Stimulated activated CD8-positive, alpha-beta memory T cell treated with anti-CD3 and anti-CD28 coated beads, Interleukin-15, amount 100 ng/mL, for 48 hours (primary cell): ENCODE measurements around the gene MRPS12.

Source experiments
- DNase-seq, 2 donors: peaks; one replicate each; pipeline ENCODE4 v3.0.0-alpha.2; 2020; ENCODE audit warnings: low read depth in 2 of 2

The MRPS12 gene

DNA sequence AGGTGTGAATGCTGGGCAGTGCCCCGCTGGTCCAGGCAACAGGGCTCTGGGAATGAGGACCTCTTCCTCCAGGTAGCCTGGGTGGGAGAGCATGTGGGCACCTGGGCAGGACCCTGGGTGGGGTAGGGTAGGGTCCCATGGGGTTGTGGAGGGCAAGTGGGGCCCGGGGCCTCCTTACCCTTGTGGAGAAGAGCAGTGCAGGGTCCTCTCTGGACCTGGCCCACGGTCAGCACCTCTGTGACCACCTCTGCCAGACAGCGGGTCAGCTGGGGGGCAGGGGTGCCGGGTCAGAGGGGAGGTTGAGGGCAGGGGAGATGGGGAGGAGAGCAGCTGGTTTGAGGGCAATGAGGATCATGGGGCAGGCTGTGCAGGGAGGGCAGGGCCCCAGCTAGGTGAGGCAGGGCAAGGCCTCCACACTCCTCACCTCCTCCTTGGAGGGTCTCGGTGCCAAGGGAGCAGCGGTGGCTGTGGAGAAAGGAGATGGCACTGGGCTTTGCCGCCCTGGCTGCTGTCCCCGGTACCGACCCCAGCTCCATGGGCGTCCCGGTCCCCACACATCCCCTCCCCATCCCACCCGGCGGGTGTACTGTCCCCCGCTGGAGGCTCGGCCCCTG is 19.2 kb upstream of the MRPS12 start:
- DNase-seq, result no peak

- DNase-seq, result no peak
Observed at GRCh38 chr19:38912600-38913514, 17.9 kb upstream of the MRPS12 start.

DNA sequence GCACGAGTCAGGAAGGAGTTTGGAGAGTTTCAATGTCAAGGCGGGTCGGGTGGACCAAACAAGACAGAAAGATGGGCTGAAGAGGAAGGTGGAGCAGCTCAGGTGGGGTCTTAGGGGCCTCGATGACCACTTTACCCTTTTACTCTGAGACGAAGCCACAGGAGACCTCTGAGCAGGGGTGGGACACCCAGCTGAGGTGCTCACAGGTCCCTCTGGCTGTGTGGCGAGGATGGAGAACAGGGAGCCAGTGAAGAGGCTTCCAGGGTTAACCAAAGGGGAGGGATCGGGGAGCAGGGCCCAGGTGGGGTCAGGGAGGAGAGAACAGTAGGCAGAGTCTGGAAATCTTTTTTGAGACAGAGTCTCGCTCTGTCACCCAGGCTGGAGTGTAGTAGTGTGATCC is 16.8 kb upstream of the MRPS12 start:
- no peak for DNase-seq

GRCh38 chr19:38915329-38916321 is 15.1 kb upstream of the MRPS12 start:
- no peak for DNase-seq

- no peak for DNase-seq
Observed at GRCh38 chr19:38917516-38917915, 13.2 kb upstream of the MRPS12 start.

DNA sequence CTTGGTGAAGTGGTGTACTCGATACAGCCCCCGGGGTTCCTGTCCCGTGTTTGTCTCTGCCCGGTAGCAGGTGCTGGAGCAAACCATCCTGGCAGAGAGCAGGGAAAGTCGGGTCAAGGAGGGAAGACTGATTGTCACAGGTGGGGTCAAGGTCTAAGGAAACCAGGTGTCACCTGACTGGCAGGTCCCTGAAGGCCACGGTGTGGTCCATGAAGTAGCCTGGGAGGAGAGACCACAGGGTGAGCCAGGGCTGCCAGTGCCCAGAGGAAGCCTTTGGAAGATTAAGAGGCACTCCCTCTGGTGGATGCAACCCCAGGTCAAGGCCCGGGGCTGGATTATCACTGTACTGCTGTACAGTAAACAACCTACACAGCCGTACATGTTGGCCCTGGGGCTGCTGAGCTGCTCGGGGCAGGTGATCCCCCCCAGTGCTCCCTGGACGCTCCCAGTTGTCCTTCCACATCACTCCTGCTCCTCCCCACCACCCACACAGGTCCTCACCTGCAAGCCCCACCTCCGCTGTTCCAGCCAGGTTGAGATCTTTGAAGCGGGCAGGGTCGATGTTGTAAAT is 12.7 kb upstream of the MRPS12 start:
- no peak for DNase-seq

DNA sequence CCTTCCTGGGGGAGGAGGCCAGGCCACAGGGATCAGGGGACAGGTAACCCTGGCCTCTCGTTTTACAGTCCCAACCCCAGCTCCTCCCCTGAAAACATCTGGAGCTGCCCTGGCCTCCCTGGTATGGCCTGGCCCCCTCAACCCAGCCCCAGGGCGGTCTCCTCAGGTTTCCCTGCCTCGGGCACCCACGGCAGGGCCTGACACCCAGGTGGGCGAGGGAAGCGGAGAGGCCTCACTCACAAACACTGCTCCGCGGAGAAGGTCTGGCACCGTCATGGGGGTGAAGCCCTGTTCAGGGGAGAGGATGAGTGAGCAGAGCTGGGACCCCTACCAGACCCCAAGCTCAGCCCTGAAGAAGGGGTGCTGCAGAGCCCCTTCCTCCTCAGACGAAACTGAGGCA is 12.2 kb upstream of the MRPS12 start:
- DNase-seq, result no peak

GRCh38 chr19:38919837-38920601 is 10.7 kb upstream of the MRPS12 start:
- no peak for DNase-seq

DNA sequence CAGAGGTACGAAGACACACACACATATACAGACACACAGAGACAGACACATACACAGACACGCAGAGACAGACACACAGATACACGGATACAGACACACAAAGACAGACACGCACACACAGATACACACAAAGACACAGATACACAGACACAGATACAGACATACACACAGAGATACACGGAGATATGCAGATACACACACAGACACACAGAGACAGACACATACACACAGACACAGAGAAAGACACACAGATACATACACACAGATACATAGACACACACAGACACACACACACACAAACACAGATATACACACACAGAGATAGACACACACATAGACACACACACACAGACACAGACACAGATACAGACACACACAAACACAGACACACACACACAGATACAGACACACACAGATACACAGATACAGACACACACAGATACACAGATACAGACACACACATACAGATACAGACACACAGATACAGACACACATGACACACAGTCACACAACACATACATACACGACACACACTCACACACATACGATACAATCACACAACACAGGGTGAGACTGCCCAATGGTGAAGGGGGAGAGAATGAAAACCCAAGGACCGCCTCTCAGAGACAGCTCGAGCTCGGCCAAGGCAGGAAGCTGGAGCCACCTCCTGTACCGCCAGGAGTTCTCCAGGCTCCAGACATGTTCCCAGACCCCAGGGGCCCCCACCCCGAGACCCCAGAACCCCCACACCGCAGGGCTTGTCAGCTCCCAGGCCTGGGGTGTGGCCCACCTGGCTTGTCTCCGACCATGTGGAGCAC is 9.9 kb upstream of the MRPS12 start:
- DNase-seq, result no peak

GRCh38 chr19:38921420-38922274 is 9.1 kb upstream of the MRPS12 start:
- DNase-seq, result no peak

DNA sequence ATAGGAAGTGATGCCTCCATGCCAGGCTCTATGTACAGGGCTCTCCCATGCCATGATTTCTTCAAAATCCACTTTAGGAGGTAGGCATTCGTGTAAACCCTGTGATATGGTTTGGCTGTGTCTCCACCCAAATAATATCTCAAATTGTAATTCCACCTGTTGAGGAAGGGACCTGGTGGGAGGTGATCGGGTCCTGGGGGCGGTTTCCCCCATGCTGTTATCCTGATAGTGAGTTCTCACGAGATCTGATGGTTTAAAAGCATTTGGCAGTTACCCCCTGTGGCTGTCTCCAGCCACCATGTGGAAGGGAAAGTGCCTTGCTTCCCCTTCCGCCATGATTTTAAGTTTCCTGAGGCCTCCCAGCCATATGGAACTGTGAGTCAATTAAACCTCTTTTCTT is 8.3 kb upstream of the MRPS12 start:
- no peak for DNase-seq

GRCh38 chr19:38924388-38924787 is 6.4 kb upstream of the MRPS12 start:
- no peak for DNase-seq

- no peak for DNase-seq
Observed at GRCh38 chr19:38928391-38929001, 2.2 kb upstream of the MRPS12 start.

DNA sequence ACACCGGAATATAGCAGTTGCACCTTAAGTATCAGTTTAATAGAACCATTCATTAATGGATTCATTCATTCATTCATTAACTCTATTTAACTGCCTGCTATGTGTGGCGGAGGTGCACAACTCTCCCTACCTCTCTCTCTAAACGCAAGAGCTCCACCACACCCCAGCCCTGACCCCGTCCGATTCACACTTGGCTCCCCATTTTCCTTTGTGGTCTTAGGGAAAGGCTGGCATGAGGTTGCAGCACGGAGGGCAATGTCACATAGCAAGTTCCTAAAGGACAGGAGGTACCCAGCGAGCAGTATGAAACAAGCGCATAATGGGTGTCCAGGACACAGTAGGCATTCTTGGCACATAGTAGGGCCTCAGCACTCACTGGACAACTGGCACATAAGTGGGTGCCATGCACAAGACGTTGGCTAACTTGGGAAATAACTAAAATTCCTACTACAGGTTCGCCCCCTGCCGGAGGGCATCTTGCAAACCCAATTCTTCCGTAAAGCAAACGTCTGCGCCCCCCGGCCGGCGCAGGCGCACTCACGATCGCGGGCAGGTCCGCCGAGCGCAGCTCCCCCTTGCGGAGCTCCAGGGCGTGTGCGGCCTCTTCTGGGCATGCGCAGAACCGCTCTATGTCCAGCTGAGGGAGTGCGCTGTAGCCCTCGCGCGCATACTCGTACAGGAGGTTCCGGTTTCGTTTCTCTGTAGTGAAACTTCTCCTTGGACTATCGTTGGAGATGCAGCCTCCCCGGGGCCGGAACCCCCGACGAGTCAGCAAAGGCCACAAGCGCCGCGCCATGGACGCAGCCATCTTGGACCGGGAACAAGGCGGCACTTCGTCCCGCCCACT is 592 bp upstream of the MRPS12 start, which contains the start of gene SARS2:
Gene SARS2 (minus strand): TSS at position 835 of the 847 bp plus-strand sequence. CDS start 27 bp downstream, at position 808.
- peak; percentile 82 to 85 for DNase-seq

DNA sequence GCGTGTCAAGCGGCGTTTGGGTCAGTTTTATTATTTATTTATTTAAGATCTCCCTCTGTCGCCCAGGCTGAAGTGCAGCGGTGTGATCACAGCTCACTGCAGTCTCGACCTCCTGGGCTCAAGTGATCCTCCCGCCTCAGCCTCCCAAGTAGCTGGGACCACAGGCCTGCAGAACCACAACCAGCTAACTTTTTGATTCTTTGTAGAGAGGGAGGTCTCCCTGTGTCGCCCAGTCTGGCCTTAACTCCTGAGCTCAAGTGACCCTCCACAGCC is 713 bp downstream of the MRPS12 start:
- no peak for DNase-seq

DNA sequence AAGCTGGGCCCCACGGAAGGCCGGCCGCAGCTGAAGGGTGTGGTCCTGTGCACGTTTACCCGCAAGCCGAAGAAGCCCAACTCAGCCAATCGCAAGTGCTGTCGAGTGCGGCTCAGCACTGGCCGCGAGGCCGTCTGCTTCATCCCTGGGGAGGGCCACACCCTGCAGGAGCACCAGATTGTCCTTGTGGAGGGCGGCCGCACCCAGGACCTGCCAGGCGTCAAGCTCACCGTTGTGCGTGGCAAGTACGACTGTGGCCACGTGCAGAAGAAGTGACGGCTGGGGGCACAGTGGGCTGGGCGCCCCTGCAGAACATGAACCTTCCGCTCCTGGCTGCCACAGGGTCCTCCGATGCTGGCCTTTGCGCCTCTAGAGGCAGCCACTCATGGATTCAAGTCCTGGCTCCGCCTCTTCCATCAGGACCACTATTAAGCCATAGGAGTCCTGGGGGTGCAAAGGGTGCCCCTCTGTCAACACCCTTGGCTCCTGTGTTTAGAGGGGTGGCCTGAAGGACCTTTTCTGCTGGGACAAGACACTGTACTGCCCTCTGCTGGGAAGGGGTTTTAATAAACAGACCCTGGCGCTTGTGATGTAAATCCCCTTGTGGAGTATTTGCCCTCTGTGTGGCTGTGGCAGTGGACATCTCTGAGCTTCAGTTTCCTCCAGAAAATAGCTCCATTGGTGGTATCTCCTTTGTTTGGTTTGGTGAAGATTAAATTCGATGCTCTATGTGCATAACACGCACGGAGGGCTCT is 1.9 kb downstream of the MRPS12 start:
- no peak for DNase-seq

DNA sequence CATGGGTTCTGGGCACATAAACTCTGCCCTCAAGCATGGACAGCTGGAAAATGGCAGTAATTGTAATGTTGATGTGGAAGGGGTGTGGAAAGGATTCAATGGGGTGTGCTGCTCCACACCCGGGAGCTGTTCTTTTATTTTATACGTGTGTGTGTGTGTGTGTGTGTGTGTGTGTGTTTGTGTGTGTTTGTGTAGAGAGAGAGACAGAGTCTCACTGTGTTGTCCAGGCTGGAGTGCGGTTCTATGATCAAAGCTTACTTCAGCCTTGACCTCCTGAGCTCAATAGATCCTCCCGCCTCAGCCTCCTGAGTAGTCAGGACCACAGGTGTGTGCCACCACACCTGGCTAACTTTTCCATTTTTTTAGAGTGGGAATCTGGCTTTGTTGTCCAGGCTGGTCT is 2.8 kb downstream of the MRPS12 start:
- DNase-seq, result no peak
